VCaP (cell line): ENCODE measurements around the gene CEMIP.

Source experiments
- H3K27ac ChIP-seq: fragments of 450-650 bp; 2 replicates; pipeline ENCODE4 v1.5.1; 2017
- CTCF ChIP-seq: fragments of 450-650 bp; conservative IDR thresholded peaks from 2 replicates; pipeline ENCODE4 v1.5.1; 2017; ENCODE audit warnings: mild to moderate bottlenecking, moderate library complexity

CEMIP gene

GRCh38 chr15:80895091-80895490 is 115.9 kb downstream of the CEMIP start:
- TF ChIP-seq CTCF: no peak

GRCh38 chr15:80895965-80896364 is 116.8 kb downstream of the CEMIP start:
- no peak for TF ChIP-seq CTCF
- H3K27ac ChIP-seq: no peak overlapping the region

More at GRCh38 chr15:80895091-80895490, 115.9 kb downstream of the CEMIP start:
- H3K27ac ChIP-seq: no peak overlapping the region

- no peak overlapping the region for H3K27ac ChIP-seq
- no peak for TF ChIP-seq CTCF
Observed at GRCh38 chr15:80898040-80898439, 118.9 kb downstream of the CEMIP start.

GRCh38 chr15:80902298-80902801 is 123.2 kb downstream of the CEMIP start:
- no peak for TF ChIP-seq CTCF
- H3K27ac ChIP-seq: no peak overlapping the region

- no peak for TF ChIP-seq CTCF
- peak overlapping the region; percentile 73; the same call in 1 of the 2 replicates for H3K27ac ChIP-seq
Observed at GRCh38 chr15:80904998-80905397, 125.8 kb downstream of the CEMIP start.

GRCh38 chr15:80906159-80906766 is 127.1 kb downstream of the CEMIP start:
- no peak for TF ChIP-seq CTCF

GRCh38 chr15:80911821-80912220 is 132.7 kb downstream of the CEMIP start:
- H3K27ac ChIP-seq: peak overlapping the region; percentile 93
- TF ChIP-seq CTCF: no peak

More at GRCh38 chr15:80906159-80906766, 127.1 kb downstream of the CEMIP start:
- peak overlapping the region; percentile 73 for H3K27ac ChIP-seq
